ENCODE measurements around the gene CDK2.
"Not testable (repeated sequence)": the region's sequence is repeated elsewhere in the genome, so short reads cannot be mapped to it uniquely, and the experiment has no call there.

Gene CDK2

GRCh38 chr12:55981882-55982281 lies 15.3 kb downstream of the CDK2 start:
- not testable (repeated sequence) for DNase-seq (ENCODE audit: low spot score)

GRCh38 chr12:55982319-55982936 lies 15.8 kb downstream of the CDK2 start:
- no peak for DNase-seq (ENCODE audit: low spot score)

DNA sequence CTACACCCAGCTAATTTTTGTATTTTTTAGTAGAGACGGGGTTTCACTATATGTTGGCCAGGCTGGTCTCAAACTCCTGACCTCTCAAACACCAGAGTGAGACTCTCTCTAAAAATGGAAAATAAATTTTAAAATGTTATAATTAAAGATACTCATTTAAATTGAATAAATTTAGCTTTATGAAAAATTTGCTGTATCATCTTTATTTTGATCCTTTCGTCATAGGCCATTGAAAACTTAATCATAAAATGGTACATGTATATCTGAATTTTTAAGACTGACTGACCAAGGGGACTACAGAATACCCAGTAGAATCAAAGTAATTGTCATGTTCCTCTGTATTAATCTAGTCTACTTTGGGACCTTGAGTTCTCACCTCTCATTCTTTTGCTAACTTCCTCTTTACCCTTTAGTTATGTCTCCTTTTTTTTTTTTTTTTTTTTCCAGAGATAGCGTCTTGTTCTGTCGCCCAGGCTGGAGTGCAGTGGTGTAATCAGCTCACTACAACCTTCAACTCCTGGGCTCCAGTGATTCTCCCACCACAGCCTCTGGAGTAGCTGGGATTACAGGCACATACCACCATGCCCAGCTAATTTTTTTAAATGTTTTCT lies 16.7 kb downstream of the CDK2 start:
- no peak for DNase-seq (ENCODE audit: low spot score)

- no peak for DNase-seq (ENCODE audit: low spot score)
Observed at GRCh38 chr12:55984861-55985260, 18.2 kb downstream of the CDK2 start.

GRCh38 chr12:55985341-55985740 lies 18.7 kb downstream of the CDK2 start:
- DNase-seq (ENCODE audit: low spot score), result no peak

DNA sequence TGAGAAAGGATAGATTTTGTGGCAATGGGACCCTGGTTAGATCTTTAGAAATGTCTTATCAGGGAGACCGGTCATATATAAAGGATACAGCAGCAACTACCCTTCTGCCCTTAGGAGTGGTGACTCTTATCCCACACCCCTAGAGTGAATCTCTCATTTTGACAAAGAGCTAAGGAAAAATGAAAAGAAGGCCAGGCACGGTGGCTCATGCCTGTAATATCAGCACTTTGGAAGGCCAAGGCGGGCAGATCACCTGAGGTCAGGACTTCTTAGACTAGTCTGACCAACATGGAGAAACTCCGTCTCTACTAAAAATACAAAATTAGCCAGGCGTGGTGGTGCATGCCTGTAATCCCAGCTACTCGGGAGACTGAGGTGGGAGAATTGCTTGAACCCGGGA lies 19.3 kb downstream of the CDK2 start:
- DNase-seq (ENCODE audit: low spot score), result not testable (repeated sequence)

- DNase-seq (ENCODE audit: low spot score), result no peak
Observed at GRCh38 chr12:55991110-55991509, 24.5 kb downstream of the CDK2 start.

GRCh38 chr12:55993230-55993853 lies 26.7 kb downstream of the CDK2 start:
- no peak for DNase-seq (ENCODE audit: low spot score)

- DNase-seq (ENCODE audit: low spot score), result no peak
Observed at GRCh38 chr12:55995366-55995765, 28.7 kb downstream of the CDK2 start.

- DNase-seq (ENCODE audit: low spot score), result peak; percentile 63
Observed at GRCh38 chr12:55996201-55996714, 29.6 kb downstream of the CDK2 start.

GRCh38 chr12:55996715-55997534 lies 30.3 kb downstream of the CDK2 start, which contains the start of gene SUOX:
SUOX (plus strand) TSS chr12:55997276; CDS start chr12:56002222, 4,946 bp downstream.
- peak; percentile 99 for DNase-seq (ENCODE audit: low spot score)

- DNase-seq (ENCODE audit: low spot score), result no peak
Observed at GRCh38 chr12:55997535-55997859, 30.9 kb downstream of the CDK2 start.

- DNase-seq (ENCODE audit: low spot score), result not testable (repeated sequence)
Observed at GRCh38 chr12:55999522-55999921, 32.9 kb downstream of the CDK2 start.

- DNase-seq (ENCODE audit: low spot score), result not testable (repeated sequence)
Observed at GRCh38 chr12:55999999-56000540, 33.4 kb downstream of the CDK2 start.

- no peak for DNase-seq (ENCODE audit: low spot score)
Observed at GRCh38 chr12:56001487-56002100, 35.0 kb downstream of the CDK2 start.

- not testable (repeated sequence) for DNase-seq (ENCODE audit: low spot score)
Observed at GRCh38 chr12:56003376-56003775, 36.7 kb downstream of the CDK2 start.

DNA sequence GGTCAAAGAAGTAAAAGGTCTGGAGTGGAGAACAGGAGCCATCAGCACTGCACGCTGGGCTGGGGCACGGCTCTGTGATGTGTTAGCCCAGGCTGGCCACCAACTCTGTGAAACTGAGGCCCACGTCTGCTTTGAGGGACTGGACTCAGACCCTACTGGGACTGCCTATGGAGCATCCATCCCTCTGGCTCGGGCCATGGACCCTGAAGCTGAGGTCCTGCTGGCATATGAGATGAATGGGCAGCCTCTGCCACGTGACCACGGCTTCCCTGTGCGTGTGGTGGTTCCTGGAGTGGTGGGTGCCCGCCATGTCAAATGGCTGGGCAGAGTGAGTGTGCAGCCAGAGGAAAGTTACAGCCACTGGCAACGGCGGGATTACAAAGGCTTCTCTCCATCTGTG lies 37.6 kb downstream of the CDK2 start:
- DNase-seq (ENCODE audit: low spot score), result no peak

DNA sequence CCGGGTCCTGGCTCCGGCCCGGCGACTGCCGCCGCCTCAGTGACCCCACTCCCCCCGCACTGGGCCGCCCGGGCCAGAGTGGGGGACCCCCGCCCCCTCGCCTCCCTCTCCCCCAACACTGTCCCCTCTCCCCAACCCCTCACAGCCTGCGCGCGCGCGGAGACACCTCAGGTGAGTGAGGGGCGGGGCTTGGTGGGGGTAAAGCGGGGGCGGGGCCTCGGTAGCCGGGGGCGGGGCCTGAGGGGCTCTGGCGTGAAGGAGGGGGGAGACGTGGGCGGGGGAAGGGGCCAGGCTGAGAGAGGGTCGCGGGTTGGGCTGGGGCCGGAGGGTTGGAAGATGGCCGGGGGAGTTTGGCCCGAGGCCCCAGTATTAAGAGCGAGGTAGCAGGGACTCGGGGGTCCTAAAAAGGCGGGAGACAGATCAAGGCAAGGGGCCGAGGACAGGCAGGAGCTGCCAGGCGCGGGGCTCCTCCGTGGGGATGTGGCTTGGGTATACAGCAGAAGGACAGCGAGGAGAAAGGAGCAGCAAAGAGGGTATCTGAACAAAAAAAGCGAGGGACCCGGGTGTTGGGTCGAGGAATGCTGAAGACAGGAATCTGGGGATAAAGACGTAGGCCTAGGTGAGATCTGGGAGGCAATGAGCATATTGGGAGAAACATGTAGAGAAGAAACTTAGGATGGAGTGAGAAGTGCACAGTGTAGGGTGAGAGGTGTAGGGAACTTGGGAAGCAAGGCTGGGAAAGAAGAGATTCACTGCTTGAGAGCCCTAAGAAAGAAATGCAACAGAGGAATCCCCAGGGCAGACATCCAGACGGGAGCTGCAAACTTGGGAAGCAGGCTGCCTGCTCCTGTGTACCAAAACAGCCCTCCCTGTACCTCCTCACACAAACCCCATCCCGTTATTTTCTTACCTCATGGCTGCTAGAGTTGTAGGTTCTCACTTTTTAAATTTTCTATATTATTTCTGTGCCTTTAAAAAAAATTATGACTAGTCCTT lies 41.2 kb downstream of the CDK2 start:
- peak; percentile 55 for DNase-seq (ENCODE audit: low spot score)

DNA sequence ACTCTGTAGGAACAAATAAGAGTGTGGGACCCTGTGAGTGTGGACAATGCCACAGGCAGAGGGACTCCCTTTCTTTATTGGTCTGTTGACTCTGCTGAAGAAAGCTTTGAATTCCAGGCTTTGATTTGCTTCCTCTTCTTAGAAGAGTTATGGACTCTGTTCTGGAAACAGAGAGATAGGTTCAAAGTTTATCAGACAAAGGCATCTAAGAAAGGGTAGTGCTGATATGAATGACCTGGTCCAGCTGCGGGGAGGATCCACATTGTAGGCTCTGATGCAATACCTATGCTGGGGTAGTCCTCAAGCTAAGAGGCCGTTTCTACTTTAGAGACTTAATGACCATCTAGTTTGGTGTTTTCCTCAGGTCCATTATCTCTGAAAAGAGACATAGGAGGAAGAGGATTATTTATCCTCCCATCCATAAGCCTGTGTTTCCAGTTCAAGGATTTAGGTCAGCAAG lies 43.5 kb downstream of the CDK2 start:
- DNase-seq (ENCODE audit: low spot score), result no peak

DNA sequence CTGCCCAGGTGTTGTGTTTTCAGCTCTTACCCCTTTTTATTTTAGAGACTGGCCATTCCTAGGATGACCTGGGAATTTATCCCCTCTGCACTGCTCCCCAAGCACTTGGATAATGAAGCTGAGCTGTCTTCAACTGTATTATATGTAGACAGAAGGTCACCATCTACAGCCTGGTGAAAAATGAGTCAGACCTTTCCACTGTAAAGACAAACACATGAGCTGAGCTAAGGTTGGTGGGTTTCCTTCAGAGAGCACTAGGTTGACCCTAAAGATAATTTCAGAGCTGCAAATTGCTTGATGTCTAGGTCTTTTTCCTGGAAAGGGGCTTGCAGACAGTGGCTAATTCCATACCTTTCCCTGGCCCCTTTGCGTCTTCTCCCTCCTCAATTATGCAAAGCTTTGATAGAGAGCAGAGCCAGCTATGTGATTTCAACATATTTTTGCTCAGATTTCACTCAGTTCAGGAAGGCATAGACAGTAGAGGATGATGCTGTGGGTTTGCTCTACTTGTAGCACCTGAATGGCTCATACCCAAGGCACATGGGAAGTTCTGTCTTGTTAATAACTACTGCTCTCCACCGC lies 45.0 kb downstream of the CDK2 start:
- no peak for DNase-seq (ENCODE audit: low spot score)
